Measurements from ENCODE around the gene SGCE. TPM values are rescaled to one million over a fixed set of nuclear protein-coding genes. Genes with fewer than 3 reads are reported as not detected.

The SGCE gene
- total RNA-seq, 1 experiment from 2014 or later: 33.8 TPM

GRCh38 chr7:94590526-94591162 is 65.3 kb downstream of the SGCE start:
- Mint-ChIP-seq H3K4me3 (ENCODE audit: low read depth, unreplicated experiment) (no peak overlapping the region), H3K4me1 (ENCODE audit: low read depth, unreplicated experiment) (peaks cover 13% of the 10 kb centered on the region), H3K9me3 (ENCODE audit: low read depth, unreplicated experiment) (no peaks in the 10 kb centered on the region), H3K36me3 (ENCODE audit: insufficient read depth, unreplicated experiment) (no peaks in the 10 kb centered on the region), H3K27me3 (ENCODE audit: unreplicated experiment) (no peaks in the 10 kb centered on the region), H3K27ac (ENCODE audit: unreplicated experiment) (peak overlapping the region; percentile 66)
- intact Hi-C loops (cut with micrococcal nuclease; ENCODE audit: unreplicated experiment): no loop called here
- DNase-seq: no peak
- no TSS peak for BruUV-seq (replicated peaks)
- TF ChIP-seq, protein P1, sequence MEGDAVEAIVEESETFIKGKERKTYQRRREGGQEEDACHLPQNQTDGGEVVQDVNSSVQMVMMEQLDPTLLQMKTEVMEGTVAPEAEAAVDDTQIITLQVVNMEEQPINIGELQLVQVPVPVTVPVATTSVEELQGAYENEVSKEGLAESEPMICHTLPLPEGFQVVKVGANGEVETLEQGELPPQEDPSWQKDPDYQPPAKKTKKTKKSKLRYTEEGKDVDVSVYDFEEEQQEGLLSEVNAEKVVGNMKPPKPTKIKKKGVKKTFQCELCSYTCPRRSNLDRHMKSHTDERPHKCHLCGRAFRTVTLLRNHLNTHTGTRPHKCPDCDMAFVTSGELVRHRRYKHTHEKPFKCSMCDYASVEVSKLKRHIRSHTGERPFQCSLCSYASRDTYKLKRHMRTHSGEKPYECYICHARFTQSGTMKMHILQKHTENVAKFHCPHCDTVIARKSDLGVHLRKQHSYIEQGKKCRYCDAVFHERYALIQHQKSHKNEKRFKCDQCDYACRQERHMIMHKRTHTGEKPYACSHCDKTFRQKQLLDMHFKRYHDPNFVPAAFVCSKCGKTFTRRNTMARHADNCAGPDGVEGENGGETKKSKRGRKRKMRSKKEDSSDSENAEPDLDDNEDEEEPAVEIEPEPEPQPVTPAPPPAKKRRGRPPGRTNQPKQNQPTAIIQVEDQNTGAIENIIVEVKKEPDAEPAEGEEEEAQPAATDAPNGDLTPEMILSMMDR (IDR thresholded peaks at IDR 0.05; ENCODE audit: unreplicated experiment): no peak
- CTCF ChIA-PET: no interaction called here

GRCh38 chr7:94588075-94588474 is 67.9 kb downstream of the SGCE start:
- intact Hi-C loops (cut with micrococcal nuclease; ENCODE audit: unreplicated experiment): no loop called here
- H3K9me3 Mint-ChIP-seq (ENCODE audit: low read depth, unreplicated experiment): no peaks in the 10 kb centered on the region
- H3K27ac Mint-ChIP-seq (ENCODE audit: unreplicated experiment): no peak overlapping the region
- BruUV-seq (replicated peaks): no TSS peak
- H3K4me3 Mint-ChIP-seq (ENCODE audit: low read depth, unreplicated experiment): no peak overlapping the region
- CTCF ChIA-PET: interaction anchor here (0.6 kb wide), 1 partner anchor 70 kb away, joined by 3 read pairs; no protein-coding TSS in a partner anchor
- no peaks in the 10 kb centered on the region for H3K36me3 Mint-ChIP-seq (ENCODE audit: insufficient read depth, unreplicated experiment)
- DNase-seq: no peak
- no peaks in the 10 kb centered on the region for H3K27me3 Mint-ChIP-seq (ENCODE audit: unreplicated experiment)
- TF ChIP-seq, protein P1 (IDR thresholded peaks at IDR 0.05; ENCODE audit: unreplicated experiment): no peak
- peaks cover 25% of the 10 kb centered on the region for H3K4me1 Mint-ChIP-seq (ENCODE audit: low read depth, unreplicated experiment)

- Mint-ChIP-seq H3K27me3 (ENCODE audit: unreplicated experiment) (no peaks in the 10 kb centered on the region), H3K4me1 (ENCODE audit: low read depth, unreplicated experiment) (peaks cover 36% of the 10 kb centered on the region), H3K36me3 (ENCODE audit: insufficient read depth, unreplicated experiment) (peaks cover 6% of the 10 kb centered on the region), H3K27ac (ENCODE audit: unreplicated experiment) (peak overlapping the region; percentile 52), H3K9me3 (ENCODE audit: low read depth, unreplicated experiment) (no peaks in the 10 kb centered on the region), H3K4me3 (ENCODE audit: low read depth, unreplicated experiment) (no peak overlapping the region)
- no TSS peak for BruUV-seq (replicated peaks)
- TF ChIP-seq, protein P1 (IDR thresholded peaks at IDR 0.05; ENCODE audit: unreplicated experiment): no peak
- CTCF ChIA-PET: no interaction called here
- DNase-seq: peak; percentile 17
- intact Hi-C loops (cut with micrococcal nuclease; ENCODE audit: unreplicated experiment): loop anchor here (5.0 kb wide), 1 partner anchor 68 kb away; no protein-coding TSS in a partner anchor
Observed at GRCh38 chr7:94584113-94584512, 71.8 kb downstream of the SGCE start.

DNA sequence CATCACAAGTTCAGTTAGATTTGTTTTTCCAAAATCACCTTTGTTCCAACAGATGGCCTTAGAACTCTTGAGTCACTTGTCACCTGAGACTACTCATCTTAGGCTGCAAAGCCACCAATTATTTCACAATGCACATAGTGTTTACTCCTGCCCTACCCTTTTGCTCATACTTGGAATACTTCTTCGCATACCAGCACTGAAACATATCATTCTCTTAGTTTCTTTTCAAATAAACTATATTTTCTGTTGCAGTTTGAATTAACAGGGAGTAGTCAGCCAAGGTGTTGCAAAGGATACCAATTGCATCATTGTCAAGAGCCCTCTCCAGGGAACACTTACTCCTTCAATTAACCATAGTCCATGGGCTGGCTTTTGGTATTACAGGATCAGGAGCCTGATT is 75.3 kb downstream of the SGCE start:
- intact Hi-C loops (cut with micrococcal nuclease; ENCODE audit: unreplicated experiment): loop anchor here (5.0 kb wide), 1 partner anchor 72 kb away; no protein-coding TSS in a partner anchor
- DNase-seq: peak; percentile 37
- no TSS peak for BruUV-seq (replicated peaks)
- H3K4me3 Mint-ChIP-seq (ENCODE audit: low read depth, unreplicated experiment): no peak overlapping the region
- peaks cover 9% of the 10 kb centered on the region for H3K9me3 Mint-ChIP-seq (ENCODE audit: low read depth, unreplicated experiment)
- H3K27me3 Mint-ChIP-seq (ENCODE audit: unreplicated experiment): no peaks in the 10 kb centered on the region
- CTCF ChIA-PET: no interaction called here
- TF ChIP-seq, protein P1 (IDR thresholded peaks at IDR 0.05; ENCODE audit: unreplicated experiment): no peak
- peaks cover 6% of the 10 kb centered on the region for H3K36me3 Mint-ChIP-seq (ENCODE audit: insufficient read depth, unreplicated experiment)
- peak overlapping the region; percentile 91 for H3K27ac Mint-ChIP-seq (ENCODE audit: unreplicated experiment)
- H3K4me1 Mint-ChIP-seq (ENCODE audit: low read depth, unreplicated experiment): peaks cover 57% of the 10 kb centered on the region
